Mammary epithelial cell (primary cell): ENCODE data around the gene BAG3.

Experiments
- CTCF ChIP-seq, 2 donors: IDR thresholded peaks in 1 of 2; conservative IDR thresholded peaks in 1 of 2; 2 replicates each; pipeline ENCODE4 v1.5.1; 2011 to 2012; ENCODE audit warnings: inconsistent platforms in 2 of 2, low read length in 2 of 2, mild to moderate bottlenecking in 2 of 2, control low read depth in 1 of 2, low read depth in 1 of 2; ENCODE audit not compliant: insufficient read depth in 1 of 2; ENCODE audit errors: extremely low read depth in 1 of 2
- EZH2 ChIP-seq: IDR thresholded peaks from 2 replicates; pipeline ENCODE4 v1.6.1; 2012; ENCODE audit warnings: low read length, inconsistent platforms, borderline replicate concordance

GRCh38 chr10:119666709-119667004 lies 15.5 kb downstream of the BAG3 start:
- TF ChIP-seq CTCF (conservative IDR thresholded peaks at IDR 0.05 in 1 of 2, IDR thresholded peaks at IDR 0.05 in 1 of 2; ENCODE audit: extremely low read depth in 1 of 2, insufficient read depth in 1 of 2, low read depth in 1 of 2, low read length in 2 of 2) = no peak
- no peak for TF ChIP-seq EZH2
